ENCODE data around the gene CARD10.

Gene CARD10

DNA sequence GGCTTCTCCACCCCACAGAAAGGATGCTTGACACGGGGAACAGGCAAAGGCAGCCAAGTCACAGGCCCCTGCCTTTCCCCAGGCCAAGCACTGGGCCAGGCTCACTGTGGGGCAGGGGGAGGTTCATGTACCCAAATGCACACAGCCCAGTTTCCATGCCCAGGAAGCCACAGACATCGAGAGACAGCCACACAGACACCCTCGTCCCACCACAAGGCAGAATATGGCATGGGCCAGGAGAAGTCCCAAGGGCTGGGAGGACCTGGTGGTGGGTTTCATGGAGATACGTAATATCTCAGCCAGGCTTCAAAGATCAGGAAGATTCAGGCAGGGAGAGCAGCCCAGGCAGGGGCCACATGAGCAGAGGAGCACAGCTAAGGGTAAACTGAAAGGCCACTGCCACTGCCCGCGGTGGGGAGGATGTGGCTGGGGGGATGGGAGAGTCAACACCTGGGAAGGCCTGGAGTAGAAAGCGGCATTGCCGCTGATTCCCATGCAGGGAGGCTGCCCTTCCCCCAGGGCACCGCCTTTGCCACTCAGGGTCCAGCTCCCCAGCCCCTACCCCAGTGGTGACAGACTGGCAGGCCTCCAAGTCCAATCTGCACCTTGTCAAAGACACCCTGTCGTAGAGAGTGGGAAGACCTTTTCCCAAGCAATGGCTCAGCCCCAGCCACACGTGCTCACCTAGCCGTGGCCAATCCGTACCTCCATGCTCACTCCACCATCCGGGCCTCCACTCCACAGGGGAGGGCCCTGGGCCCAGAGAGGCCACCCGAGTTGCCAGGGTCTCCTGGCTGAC is 30.7 kb downstream of the CARD10 start:
- in situ Hi-C loops (cut with MboI; ENCODE audit: low sequenced_read_pairs): no loop called here

DNA sequence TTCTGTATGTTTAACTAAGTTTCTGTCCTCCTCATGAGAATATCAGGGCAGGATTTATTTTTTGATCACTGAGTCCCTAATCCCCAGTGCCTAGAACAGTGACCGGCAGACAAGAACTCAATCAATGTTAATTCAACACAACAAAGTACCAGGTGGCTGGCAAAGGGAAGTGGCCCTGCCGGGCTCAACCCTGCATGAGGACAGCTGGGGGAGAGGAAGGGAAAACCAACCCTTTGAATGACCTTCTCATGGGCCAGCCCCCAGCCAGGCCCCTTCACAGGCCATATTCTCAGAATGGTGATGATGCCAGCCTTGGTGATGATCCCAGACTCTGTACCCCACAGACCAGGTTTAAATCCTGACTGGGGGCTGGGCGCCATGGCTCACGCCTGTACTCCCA is 31.6 kb downstream of the CARD10 start:
- in situ Hi-C loops (cut with MboI; ENCODE audit: low sequenced_read_pairs): no loop called here

DNA sequence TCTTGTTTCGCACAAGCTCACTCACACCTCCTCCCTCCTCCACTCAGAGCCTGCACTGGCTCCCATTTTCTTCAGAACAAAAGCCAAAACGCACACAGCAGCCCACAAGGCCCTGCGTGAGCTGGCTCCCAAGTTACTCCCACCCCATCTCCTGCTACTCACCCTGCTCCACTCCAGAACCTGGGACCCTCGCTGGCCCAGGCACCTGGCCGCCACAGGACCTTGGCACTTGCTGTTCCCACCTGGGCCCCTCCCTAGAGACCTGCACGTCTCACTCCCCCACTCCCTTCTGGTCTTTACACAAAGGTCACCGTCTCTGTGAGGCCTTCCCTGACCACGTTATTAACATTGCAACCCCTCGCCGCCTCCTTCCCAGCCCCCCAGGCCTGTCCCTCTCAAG is 32.1 kb downstream of the CARD10 start:
- in situ Hi-C loops (cut with MboI; ENCODE audit: low sequenced_read_pairs): no loop called here

DNA sequence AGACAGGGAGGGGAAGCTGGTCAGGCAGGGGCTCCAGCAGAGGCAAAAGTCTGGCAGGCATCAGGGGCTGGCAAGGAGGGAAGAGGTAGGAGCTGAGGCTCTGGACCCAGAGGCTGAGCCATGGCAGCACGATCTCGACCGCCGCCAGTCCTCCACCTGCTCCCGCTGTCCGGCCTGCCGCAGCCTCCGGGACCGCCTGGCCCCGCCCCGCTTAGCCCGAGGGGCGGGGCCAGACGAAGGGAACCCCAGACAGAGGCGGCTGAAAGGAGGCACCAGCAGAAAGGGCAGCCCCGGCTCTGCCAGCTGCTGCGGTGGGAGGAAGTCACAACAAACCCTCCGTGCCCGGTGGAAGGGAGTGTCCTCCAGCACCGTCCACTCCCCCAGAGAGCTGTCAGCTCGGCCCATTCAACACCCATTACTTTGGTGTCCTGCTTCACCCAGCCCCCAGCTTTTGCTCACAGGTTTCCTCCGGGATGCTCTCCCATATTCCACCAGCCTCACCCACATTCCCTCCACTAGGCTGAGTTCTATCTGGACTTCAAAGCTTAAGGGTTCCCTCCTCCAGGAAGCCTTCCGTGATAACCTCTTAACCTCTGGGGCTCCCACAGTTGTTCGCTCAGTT is 32.9 kb downstream of the CARD10 start, which contains the start of gene MFNG:
TSS of gene MFNG (minus strand) at position 161 of the 622 bp plus-strand sequence. CDS start 207 bp downstream, outside the sequence.
- in situ Hi-C loops (cut with MboI; ENCODE audit: low sequenced_read_pairs): no loop called here

DNA sequence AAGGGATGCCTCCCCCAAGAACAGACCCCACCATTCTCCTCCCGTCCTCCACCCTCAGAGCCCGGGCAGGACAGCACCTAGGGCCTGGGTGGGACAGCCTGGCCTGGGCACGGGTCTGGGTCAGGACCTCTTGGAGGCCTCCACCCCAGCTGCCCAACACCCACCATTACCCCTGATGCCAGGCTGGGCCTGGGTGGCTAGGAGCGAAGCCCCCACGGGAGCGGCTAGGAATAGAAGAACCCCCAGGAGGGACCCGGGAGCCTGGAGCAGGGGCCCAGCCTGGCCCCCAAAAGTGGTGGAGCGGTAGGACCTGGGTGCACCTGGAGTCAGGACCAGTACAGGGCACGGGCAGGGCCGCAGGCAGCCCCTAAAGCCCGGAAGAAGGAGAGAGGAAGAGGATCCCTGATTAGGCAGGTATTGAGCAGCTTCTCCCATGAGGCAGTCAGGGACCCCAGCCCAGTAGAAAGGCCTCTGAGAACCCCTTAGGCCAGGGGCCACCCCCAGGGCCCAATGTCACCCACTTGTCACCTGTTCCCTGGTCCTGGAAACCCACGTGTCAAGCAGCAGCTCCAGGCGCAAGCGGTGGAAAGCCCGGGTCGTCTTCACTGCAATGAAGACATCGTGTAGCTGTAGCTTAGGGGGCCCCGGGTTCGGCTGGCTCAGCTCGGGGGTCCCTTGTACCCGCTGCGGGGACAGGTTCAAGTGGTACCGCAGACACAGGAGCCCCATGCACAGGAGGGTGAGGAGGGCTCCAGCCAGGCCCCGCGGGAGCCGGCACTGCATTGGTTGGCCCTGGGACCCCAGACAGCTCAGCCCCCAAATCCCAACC is 33.6 kb downstream of the CARD10 start:
- in situ Hi-C loops (cut with MboI; ENCODE audit: low sequenced_read_pairs): no loop called here

DNA sequence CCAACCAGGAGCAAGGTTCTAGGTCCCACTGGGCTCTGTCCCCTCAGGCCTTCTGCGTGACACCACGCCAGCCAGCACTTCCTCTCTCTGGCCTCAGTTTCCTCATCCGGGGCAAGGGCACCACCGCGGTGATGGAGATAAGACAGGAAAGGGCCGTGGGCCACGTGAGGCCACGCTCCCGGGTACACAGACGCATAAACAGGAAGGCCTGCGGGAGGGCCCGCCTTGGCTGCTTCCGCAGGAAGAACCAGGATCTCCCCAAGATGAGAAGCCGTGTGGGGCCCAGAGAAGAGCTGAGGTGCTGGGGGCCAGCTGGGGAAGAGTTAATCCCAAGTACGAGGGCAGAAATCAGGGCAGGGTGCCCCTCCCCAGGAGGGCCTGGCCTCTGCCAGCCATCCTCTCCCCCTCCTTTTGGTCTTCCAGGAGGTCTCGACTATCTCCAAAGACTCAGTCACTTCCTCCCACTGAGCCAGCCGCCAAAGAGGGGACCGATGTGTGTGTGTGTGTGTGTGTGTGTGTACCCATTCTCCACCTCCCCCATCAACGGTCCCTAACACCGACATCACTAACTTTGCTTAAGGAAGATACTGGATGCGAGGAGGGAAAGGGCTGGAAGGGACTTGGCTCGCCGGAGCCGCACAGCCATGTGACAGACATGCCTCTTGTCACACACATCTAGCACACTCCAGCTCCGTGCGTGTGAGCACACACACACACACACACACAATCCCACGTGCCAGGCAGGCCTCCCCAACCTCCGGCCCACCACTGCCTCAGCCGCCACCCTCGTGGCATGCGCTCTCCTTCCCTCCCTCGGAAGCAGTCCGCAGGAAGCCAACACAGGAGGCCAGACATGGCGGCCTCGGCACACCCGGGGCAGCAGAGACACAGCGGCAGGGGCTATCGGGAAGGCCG is 34.5 kb downstream of the CARD10 start:
- in situ Hi-C loops (cut with MboI; ENCODE audit: low sequenced_read_pairs): no loop called here

DNA sequence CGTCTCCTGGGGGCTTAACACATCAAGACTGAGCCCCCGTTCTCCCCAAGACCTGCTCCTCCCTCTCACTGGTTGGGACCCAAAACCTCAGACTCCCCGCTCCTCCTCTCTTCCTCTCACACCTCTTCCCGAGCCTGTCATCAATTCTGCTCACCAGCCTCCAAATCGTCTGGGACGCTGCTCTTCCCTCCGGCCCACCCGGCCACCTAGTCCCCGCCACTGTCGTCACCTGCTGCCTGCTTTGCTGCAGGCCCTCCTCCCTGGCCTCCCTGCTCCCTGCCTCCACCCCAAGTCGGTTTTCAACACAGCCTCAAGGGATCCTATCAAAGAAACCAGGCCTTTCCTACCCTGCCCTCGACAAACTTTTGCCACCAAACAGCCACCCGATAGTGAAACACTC is 36.2 kb downstream of the CARD10 start:
- in situ Hi-C loops (cut with MboI; ENCODE audit: low sequenced_read_pairs): no loop called here

DNA sequence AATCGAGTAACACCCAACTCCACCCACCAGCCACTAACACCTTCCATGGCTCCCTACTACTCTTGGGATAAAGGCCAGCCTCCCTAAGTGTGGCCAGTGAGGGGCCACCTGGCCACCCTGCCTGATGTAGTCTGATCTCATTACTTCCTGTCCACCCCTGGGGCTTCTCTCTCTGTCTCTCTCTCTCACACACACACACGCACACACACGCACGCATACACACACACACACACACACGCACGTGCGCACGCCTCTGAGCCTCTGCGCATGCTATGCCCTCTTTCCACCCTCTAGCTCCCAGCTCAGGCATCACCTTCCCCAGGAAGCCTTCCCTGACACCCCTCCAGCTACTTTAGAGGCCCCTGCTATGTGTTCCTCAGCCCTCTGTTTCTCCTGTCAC is 37.0 kb downstream of the CARD10 start:
- in situ Hi-C loops (cut with MboI; ENCODE audit: low sequenced_read_pairs): no loop called here

DNA sequence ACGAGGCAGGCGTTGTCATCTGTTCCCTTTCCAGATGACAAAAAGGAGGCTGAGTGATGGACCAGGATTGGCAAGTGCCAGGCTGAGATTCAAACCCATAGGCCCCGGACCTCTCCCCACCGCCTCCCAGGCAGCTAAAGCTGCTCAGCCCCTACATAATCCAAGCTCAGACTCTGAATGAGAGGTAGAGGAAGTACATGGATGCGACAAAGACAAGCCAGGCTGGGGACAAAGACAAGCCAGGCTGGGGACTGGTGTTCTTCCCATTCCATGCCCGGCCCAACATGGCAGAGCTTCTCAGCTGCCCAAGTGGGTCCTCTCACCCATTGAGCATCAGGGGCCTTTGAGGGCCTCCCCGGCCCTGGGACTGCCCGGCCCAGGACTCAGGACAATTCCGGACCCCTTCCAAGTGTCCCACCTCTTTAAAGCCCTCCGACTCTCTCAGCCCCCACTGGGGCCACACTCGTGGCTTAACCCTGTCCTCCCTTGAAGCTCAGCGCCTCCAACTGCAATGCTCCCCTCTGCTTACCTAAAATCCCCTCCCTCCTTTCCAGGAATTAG is 37.8 kb downstream of the CARD10 start:
- in situ Hi-C loops (cut with MboI; ENCODE audit: low sequenced_read_pairs): no loop called here

DNA sequence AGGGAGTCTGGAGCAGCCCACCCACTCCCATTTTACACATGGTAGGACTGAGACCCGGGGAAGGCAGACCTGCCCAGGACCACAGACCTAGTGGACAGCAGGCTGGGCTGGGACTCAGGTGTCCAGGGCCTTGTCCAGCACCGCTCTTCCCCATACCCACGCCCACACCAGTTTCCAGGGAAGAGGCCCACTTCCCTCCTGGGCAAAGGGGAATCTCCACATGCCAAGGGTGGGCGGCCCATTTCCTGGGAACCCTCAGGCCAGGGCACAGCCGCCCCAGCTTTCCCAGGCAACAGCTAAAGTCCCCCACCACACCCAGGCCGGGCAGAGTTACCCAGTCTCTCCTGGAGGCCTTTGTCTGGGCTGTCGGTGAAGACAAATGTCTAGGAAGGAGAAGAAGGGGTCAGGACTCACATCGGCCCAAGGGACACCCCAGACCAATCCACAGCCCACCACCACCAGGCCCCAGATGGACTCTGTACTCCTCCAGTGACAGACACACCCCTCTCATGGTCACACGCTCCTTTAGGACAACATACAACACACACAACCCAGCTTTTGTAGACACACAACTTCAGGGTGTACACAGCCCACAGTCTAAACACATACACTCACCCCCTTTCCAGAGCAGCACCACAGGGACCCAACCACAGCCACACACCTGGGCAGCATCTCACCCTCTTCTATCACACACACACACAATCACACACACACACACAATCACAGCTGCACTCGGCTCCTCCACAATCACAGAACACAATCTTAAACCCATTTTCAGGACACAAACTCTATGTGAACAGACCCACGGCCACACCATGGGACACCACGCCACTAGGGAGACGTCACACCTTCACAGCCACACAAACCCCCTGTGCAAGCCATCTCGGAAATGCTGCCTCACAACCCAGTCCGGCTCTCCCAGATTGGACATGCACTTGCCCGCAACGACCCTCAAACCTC is 38.5 kb downstream of the CARD10 start:
- in situ Hi-C loops (cut with MboI; ENCODE audit: low sequenced_read_pairs): no loop called here

DNA sequence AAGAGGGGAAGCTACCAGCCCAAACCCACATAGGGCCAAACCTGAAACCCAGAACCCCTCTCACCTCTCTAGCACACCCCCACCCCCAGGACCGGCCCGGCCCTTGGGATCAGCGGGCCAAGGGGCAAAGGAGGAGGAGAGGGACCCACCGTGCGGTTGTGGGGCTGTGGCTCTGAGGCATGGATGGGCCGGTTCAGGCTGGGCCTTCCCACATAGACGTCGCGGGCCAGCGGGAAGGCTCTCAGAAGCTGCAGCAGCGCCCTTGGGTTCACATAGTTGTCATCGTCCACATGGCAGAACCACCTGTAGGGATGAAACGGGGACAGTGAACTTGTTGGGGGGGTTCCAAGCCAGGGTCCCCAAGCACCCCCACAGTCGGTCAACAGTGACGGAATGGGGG is 40.0 kb downstream of the CARD10 start:
- in situ Hi-C loops (cut with MboI; ENCODE audit: low sequenced_read_pairs): no loop called here

DNA sequence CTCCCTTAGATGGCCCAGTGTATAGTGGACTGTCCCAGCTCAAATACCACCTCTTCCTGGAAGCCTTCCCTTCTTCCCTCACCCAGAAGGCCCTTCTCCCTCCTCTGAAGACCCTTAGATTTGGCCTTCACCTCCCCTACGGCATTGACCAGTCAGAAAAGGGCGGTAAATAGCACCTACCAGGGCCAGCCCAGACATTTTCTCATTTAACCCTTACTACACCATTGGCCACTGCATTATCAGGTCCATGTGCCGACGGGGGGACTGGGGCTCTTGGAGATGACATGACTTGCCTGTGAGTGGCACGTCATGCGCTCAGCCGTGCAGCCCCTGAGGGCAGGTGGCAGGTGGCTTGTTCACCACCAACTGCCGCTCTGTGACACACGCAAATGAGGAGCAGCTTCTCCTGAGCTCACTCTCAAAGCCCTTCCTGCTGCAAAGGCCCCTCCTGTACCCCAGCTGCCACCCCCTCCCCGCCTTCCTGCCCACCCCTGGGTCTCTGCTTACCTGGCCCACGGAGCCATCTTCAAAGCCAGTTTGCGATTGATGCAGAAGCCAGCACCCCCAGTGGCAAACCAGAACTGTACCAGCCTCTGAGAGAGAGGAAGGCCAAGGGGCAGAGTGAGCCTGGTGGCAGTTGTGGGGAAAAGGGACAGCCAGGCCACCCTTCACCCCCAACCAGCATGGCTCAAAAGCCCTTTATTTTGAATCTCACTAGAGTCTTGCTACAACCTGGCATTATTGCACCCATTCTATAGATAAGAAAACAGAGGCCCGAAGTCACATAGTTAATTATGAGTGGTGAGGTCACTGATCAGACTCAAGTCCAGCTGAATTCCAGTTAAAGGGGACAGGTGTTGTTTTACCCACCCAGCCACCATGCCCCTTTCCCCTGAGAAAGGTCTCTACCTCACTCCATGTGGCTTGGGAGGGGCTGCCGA is 42.6 kb downstream of the CARD10 start:
- in situ Hi-C loops (cut with MboI; ENCODE audit: low sequenced_read_pairs): no loop called here

DNA sequence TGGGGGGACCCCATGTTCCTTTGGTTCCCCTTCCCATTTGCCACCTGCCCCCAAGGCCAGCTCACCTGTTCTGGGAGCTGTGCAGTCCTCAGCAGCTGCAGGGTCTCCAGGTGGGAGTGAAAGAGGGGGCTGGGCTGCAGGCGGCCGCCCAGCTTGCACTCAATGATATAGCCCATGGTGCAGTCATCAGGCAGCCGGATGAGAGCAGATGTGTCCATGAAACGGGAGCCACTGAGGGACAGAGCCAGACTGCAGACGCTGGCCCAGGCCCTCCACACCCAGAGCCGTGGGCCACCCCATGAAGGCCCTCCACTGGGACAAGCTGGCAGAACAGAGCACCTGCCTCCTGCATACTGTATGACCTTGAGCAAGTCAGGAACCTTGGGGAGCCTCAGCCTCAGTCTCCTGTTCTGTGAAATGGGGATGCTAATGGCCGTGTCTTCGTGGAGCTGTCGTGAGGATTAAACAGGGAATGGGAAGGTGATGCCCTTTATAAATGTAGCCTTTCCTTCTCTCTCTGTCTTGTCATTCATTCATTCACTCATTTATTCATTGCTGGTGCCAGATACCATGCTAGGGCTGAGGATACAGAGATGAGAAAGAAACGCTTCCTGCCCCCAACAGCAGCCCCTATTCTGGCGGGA is 44.6 kb downstream of the CARD10 start:
- in situ Hi-C loops (cut with MboI; ENCODE audit: low sequenced_read_pairs): no loop called here

DNA sequence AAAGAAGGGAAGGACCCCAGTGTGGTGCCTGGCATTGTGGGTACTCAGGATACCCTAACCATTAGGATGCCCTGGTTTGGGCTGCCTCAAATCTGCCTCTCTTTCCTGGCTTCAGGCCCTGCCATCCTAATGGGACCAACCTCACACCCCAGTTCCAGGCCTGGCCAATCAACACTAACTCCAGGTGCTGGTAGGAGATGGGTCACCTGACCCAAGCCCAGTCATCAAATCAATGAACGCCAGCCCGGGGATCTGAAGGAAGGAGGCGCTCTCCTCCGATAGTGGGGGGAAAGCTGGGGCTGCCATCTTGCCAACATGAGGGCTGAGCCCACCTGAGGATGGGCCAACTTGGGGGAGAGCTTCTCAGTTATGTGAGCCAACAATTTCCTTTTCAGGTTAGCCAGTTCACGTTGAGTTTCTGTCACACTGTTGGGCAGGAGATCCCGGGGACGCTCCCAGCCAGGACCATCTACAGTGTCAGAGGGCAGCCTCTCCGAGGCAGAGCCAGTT is 45.7 kb downstream of the CARD10 start:
- in situ Hi-C loops (cut with MboI; ENCODE audit: low sequenced_read_pairs): no loop called here

DNA sequence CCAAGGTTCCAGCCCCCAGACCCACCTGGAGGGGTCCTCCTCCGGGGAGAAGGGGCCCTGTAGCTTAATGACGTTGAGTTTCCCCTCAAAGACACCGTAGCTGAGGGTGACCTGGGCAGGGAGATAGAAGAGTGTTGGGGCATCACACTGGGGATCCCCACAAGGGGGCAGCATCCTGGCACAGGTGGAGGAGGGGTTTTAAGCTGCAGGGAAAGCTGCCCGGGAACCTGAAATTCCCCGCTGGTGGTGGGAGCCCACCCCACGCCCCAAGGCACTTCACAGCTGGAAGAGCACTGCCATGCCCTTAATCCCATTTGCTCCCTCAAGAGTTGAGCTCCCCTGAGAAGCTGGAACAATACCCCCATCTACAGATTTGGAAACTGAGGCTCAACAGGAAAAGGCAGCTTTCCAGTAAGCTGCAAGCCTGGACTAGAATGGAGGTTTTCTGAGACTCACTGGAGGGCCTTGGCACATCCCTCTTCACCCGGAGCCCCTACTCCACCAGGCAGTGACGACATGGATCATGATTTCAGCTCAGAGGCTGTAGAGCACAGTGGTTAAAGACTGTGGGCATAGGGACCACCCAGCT is 46.7 kb downstream of the CARD10 start:
- in situ Hi-C loops (cut with MboI; ENCODE audit: low sequenced_read_pairs): no loop called here

DNA sequence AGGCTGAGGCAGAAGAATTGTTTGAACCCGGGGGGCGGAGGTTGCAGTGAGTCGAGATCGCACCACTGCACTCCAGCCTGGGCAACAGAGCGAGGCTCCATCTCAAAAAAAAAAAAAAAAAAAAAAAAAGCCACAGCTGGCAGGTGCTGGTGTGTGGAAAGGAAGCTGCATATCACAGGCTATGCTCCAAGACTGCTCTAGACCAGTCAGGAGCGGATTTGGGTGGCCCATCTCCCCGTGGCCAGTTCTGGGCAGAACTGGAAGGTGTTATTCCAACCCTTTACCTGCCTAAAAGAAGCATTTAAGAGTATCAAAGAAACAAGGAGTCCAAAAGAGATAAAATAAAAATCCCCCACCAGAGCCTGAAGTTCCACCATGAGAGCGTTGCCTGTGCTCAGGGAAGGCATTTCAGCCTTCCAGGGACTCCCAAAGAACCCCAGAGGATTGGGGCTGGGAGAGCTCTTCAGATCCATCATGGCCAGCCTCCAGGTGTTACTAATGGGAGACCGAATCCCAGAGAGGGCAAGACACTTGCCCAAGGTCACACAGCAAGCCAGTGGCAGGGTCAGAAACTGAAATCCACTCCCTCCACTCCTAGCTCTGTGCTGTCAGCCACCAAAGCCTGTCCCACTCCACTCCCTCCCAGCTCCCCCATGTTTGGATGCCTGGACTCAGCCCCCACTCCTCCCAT is 47.3 kb downstream of the CARD10 start:
- in situ Hi-C loops (cut with MboI; ENCODE audit: low sequenced_read_pairs): no loop called here
